ENCODE results near the gene GAB3. TPM values are rescaled to one million over a fixed set of nuclear protein-coding genes. Genes with fewer than 3 reads are reported as not detected.

Gene GAB3
- total RNA-seq, 3 donors from 2014 or later (not counting 1 experiment from before 2014, with no cell fraction given) = 55.6 to 89.8 (median 77.4) TPM

DNA sequence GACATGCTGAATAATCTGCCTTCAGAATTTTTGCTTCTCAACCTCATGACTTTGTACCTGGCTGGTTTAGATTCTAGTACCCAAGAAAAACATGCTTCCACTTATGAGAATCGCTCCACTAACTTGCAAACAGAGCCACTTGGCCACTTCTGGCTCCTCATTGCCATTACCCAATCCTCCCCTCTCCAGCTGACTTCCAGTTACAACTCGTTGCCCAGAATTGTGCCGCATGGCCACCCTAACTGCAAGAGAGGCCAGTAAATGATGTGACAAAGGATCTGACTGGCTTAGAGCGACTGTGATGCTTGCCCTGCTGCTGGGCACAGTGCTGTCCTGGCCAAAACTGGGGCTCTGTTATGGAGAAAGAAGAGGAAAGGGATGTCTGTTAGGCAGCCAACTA is 7.8 kb upstream of the GAB3 start:
- Histone ChIP-seq H3K27ac (ENCODE audit: low read length) (no peak overlapping the region), H3K36me3 (ENCODE audit: control insufficient read depth, insufficient read depth, low read length) (no peaks in the 10 kb centered on the region), H3K4me3 (ENCODE audit: low read length) (no peak overlapping the region), H3K9me3 (ENCODE audit: control insufficient read depth, insufficient read depth, low read length) (no peaks in the 10 kb centered on the region), H3K27me3 (ENCODE audit: control insufficient read depth, insufficient read depth, low read length) (no peaks in the 10 kb centered on the region), H3K4me1 (ENCODE audit: control insufficient read depth, insufficient read depth, low read length) (peaks cover 16% of the 10 kb centered on the region)
- H3K36me3 Mint-ChIP-seq = no peaks in the 10 kb centered on the region
- TF ChIP-seq, protein P1, sequence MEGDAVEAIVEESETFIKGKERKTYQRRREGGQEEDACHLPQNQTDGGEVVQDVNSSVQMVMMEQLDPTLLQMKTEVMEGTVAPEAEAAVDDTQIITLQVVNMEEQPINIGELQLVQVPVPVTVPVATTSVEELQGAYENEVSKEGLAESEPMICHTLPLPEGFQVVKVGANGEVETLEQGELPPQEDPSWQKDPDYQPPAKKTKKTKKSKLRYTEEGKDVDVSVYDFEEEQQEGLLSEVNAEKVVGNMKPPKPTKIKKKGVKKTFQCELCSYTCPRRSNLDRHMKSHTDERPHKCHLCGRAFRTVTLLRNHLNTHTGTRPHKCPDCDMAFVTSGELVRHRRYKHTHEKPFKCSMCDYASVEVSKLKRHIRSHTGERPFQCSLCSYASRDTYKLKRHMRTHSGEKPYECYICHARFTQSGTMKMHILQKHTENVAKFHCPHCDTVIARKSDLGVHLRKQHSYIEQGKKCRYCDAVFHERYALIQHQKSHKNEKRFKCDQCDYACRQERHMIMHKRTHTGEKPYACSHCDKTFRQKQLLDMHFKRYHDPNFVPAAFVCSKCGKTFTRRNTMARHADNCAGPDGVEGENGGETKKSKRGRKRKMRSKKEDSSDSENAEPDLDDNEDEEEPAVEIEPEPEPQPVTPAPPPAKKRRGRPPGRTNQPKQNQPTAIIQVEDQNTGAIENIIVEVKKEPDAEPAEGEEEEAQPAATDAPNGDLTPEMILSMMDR (IDR thresholded peaks at IDR 0.05) = no peak
- H3K27me3 Mint-ChIP-seq (ENCODE audit: low read depth in 2 of 2) = peaks cover 0 to 8% of the 10 kb centered on the region in 2 donors
- ATAC-seq (no peak), DNase-seq (no peak)
- 98% methylated on average over 4 of the region's 4 CpGs for WGBS (ENCODE audit: insufficient coverage)
- H3K4me3 Mint-ChIP-seq = no peak overlapping the region
- no peak overlapping the region for H3K27ac Mint-ChIP-seq
- intact Hi-C loops (cut with micrococcal nuclease) = loop anchor here (10.0 kb wide), 1 partner anchor 56 kb away; no protein-coding TSS in a partner anchor
- no peaks in the 10 kb centered on the region for H3K9me3 Mint-ChIP-seq
- H3K4me1 Mint-ChIP-seq = peaks cover 0 to 6% of the 10 kb centered on the region in 2 donors

DNA sequence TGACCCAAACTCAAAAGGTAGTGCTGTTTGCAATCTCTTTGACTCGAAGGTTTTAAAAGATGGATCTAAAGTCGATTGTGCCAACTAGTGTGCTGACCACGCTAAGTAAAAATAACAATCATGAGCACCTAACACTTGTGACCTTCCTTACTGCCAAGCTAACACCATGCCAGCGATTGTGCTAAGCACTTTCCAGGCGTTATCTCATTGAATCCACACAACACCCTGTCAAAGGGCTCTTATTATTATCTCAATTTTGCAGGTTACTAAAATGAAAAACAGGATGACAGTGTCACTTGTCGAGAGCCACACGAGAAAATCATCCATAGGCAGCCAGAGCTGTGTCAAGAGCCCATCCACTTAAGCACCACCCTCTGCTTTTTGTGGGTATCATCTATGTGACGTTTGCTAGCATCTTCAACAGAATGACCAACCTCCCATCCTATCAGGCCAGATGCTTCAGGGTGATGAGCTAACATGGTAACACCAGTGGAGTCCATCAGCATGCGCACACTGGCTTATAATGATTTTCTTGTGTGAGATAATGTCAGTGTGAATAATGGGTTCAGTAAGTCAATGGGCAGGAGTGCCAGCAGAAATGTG is 893 bp upstream of the GAB3 start:
- 24% methylated on average over 8 of the region's 9 CpGs for WGBS (ENCODE audit: insufficient coverage)
- Histone ChIP-seq H3K4me3 (ENCODE audit: low read length) (peak overlapping the region; percentile 52), H3K27ac (ENCODE audit: low read length) (peak overlapping the region; percentile 88), H3K27me3 (ENCODE audit: control insufficient read depth, insufficient read depth, low read length) (no peaks in the 10 kb centered on the region), H3K36me3 (ENCODE audit: control insufficient read depth, insufficient read depth, low read length) (no peaks in the 10 kb centered on the region), H3K4me1 (ENCODE audit: control insufficient read depth, insufficient read depth, low read length) (peaks cover 16% of the 10 kb centered on the region), H3K9me3 (ENCODE audit: control insufficient read depth, insufficient read depth, low read length) (no peaks in the 10 kb centered on the region)
- Mint-ChIP-seq H3K4me3 (peak overlapping the region; percentile 84), H3K27ac (peak overlapping the region; percentile 92), H3K27me3 (ENCODE audit: low read depth in 2 of 2) (peaks cover 0 to 15% of the 10 kb centered on the region in 2 donors), H3K9me3 (no peaks in the 10 kb centered on the region), H3K4me1 (peaks cover 11 to 23% of the 10 kb centered on the region in 2 donors), H3K36me3 (no peaks in the 10 kb centered on the region)
- ATAC-seq = peak in 1 of 3 donors; percentile 9
- intact Hi-C loops (cut with micrococcal nuclease) = loop anchor here (10.0 kb wide), 1 partner anchor 63 kb away; no protein-coding TSS in a partner anchor
- TF ChIP-seq, protein P1 (IDR thresholded peaks at IDR 0.05) = no peak
- no peak for DNase-seq

DNA sequence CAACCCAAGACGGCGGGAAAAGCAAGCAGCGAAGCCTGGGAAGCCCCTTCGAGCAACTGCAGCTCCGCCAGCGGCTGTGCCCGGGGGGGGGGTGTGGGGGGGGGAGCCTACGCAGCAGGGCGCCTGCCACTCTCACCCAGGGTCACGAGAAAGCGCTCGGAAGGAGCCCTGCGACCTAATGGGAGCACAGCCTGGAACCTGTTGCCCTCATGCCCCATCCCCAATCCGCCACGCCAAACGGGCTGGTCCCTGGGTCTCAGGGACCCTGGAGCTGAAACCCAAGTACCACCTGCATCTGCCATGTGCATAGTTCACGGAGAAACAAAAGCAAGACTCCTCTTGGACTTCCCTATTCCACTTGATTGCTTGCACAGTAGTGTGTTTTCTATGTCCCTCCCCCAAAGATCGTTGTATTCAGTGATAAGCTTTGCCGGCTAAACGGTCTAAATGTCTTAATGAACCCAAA is 359 bp upstream of the GAB3 start:
- intact Hi-C loops (cut with micrococcal nuclease) = loop anchor here (10.0 kb wide), 1 partner anchor 64 kb away; no protein-coding TSS in a partner anchor
- 4% methylated on average over 4 of the region's 20 CpGs for WGBS (ENCODE audit: insufficient coverage)
- peak overlapping the region; percentile 88 for H3K27ac ChIP-seq (ENCODE audit: low read length)
- ATAC-seq (peak; percentile 37 to 52 (median 52)), DNase-seq (peak in 1 of 2 donors; percentile 31)
- peaks cover 0 to 15% of the 10 kb centered on the region in 2 donors for H3K27me3 Mint-ChIP-seq (ENCODE audit: low read depth in 2 of 2)
- TF ChIP-seq, protein P1 (IDR thresholded peaks at IDR 0.05) = no peak
- H3K9me3 ChIP-seq (ENCODE audit: control insufficient read depth, insufficient read depth, low read length) = no peaks in the 10 kb centered on the region
- H3K4me3 ChIP-seq (ENCODE audit: low read length) = peak overlapping the region; percentile 52
- no peaks in the 10 kb centered on the region for H3K36me3 Mint-ChIP-seq
- no peaks in the 10 kb centered on the region for H3K36me3 ChIP-seq (ENCODE audit: control insufficient read depth, insufficient read depth, low read length)
- no peaks in the 10 kb centered on the region for H3K27me3 ChIP-seq (ENCODE audit: control insufficient read depth, insufficient read depth, low read length)
- peak overlapping the region; percentile 92 for H3K27ac Mint-ChIP-seq
- peaks cover 15 to 28% of the 10 kb centered on the region in 2 donors for H3K4me1 Mint-ChIP-seq
- peaks cover 16% of the 10 kb centered on the region for H3K4me1 ChIP-seq (ENCODE audit: control insufficient read depth, insufficient read depth, low read length)
- no peaks in the 10 kb centered on the region for H3K9me3 Mint-ChIP-seq
- peak overlapping the region; percentile 84 for H3K4me3 Mint-ChIP-seq
